Testis (tissue), 3 donors: ENCODE data around the gene PARK7. TPM values are rescaled to one million over a fixed set of nuclear protein-coding genes. Genes with fewer than 3 reads are reported as not detected.

Experiments
- DNase-seq: peaks from one replicate; pipeline ENCODE4 v3.0.0-alpha.2; 2019
- H3K27ac ChIP-seq, 2 donors: fragments of 200-600 bp; sonication (generic); one replicate each; pipeline ENCODE4 v1.5.1; 2019
- H3K27me3 ChIP-seq: fragments of 200-600 bp; sonication (generic); one replicate; pipeline ENCODE4 v1.5.1; 2019
- H3K36me3 ChIP-seq: fragments of 200-600 bp; sonication (generic); one replicate; pipeline ENCODE4 v1.5.1; 2017; ENCODE audit warnings: low read depth; ENCODE audit errors: missing control alignments
- H3K4me1 ChIP-seq: fragments of 200-600 bp; sonication (generic); one replicate; pipeline ENCODE4 v1.5.1; 2019
- H3K4me3 ChIP-seq, 2 donors: fragments of 200-600 bp; sonication (generic); one replicate each; pipeline ENCODE4 v1.5.1; 2017 to 2019
- H3K9me3 ChIP-seq: fragments of 200-600 bp; sonication (generic); one replicate; pipeline ENCODE4 v1.5.1; 2017
- CTCF ChIP-seq, 3 experiments: fragments of 450-650 bp in 2 of 3; fragments of 200-600 bp in 1 of 3; sonication (generic) in 1 of 3; IDR thresholded peaks; one replicate each; pipeline ENCODE4 v1.5.1; 2016 to 2019; ENCODE audit warnings: antibody characterized with exemption in 3 of 3, mild to moderate bottlenecking in 2 of 3, moderate library complexity in 1 of 3
- POLR2A ChIP-seq: fragments of 450-650 bp; IDR thresholded peaks from one replicate; pipeline ENCODE4 v1.6.1; 2017; ENCODE audit warnings: antibody characterized with exemption, mild to moderate bottlenecking, moderate library complexity
- WGBS, 2 donors: methylation state at CpG; one replicate each; pipeline ENCODE4 v1.1.5; 2018; 5-methylcytosine and 5-hydroxymethylcytosine counted together
- intact Hi-C: fragments of 100-400 bp; cut with DNase I; formaldehyde crosslinking; loops from one replicate; pipeline ENCODE4 v1.15.1; 2023; ENCODE audit warnings: low total_unique reads
- polyA plus RNA-seq: library from polyadenylated mRNA; stranded (reverse); fragments of 350-450 nt; fragmentation: Illumina TruSeq; extraction: RNeasy Lipid Tissue Mini Kit (QIAGEN cat#74804); gene quantifications from one replicate; pipeline ENCODE4 v1.2.3, GENCODE V29; 2014; ENCODE audit warnings: low read depth, low replicate concordance; ENCODE audit not compliant: insufficient read depth
- total RNA-seq, 2 donors: library from RNA; depleted of rRNA; stranded (reverse); fragments of >200 nt; gene quantifications; one replicate each; pipeline ENCODE4 v1.2.3, GENCODE V29; 2016

The PARK7 gene
- total and polyA plus RNA-seq, 3 donors from 2014 or later, result 110 to 281 (median 129) TPM

- Histone ChIP-seq H3K4me3 (no peak overlapping the region), H3K4me1 (no peaks in the 10 kb centered on the region), H3K27me3 (no peaks in the 10 kb centered on the region), H3K36me3 (no peaks in the 10 kb centered on the region), H3K27ac (no peak overlapping the region), H3K9me3 (no peaks in the 10 kb centered on the region)
- TF ChIP-seq POLR2A (no peak), CTCF (IDR thresholded peaks at IDR 0.05) (no peak)
- no peak for DNase-seq
- 93 to 100% methylated on average over 4 of the region's 4 CpGs for WGBS, 2 donors
- intact Hi-C loops, result no loop called here
Observed at GRCh38 chr1:7992885-7993284, 31.4 kb downstream of the PARK7 start.

- H3K27me3 ChIP-seq, result no peaks in the 10 kb centered on the region
- no peaks in the 10 kb centered on the region for H3K4me1 ChIP-seq
- H3K27ac ChIP-seq, result no peak overlapping the region
- WGBS, 2 donors, result 93 to 94% methylated on average over 18 to 19 of the region's 19 CpGs
- TF ChIP-seq POLR2A, result no peak
- no peak for TF ChIP-seq CTCF (IDR thresholded peaks at IDR 0.05)
- no peaks in the 10 kb centered on the region for H3K9me3 ChIP-seq
- no peak overlapping the region for H3K4me3 ChIP-seq
- no peaks in the 10 kb centered on the region for H3K36me3 ChIP-seq
- no peak for DNase-seq
- intact Hi-C loops, result no loop called here
Observed at GRCh38 chr1:7993593-7994479, 32.3 kb downstream of the PARK7 start.

- H3K4me1 ChIP-seq, result no peaks in the 10 kb centered on the region
- no peaks in the 10 kb centered on the region for H3K27me3 ChIP-seq
- no peaks in the 10 kb centered on the region for H3K36me3 ChIP-seq
- no peak overlapping the region for H3K27ac ChIP-seq
- no peaks in the 10 kb centered on the region for H3K9me3 ChIP-seq
- no peak overlapping the region for H3K4me3 ChIP-seq
- no peak for DNase-seq
- TF ChIP-seq POLR2A (no peak), CTCF (IDR thresholded peaks at IDR 0.05) (no peak)
- intact Hi-C loops, result no loop called here
- WGBS, 2 donors, result 94 to 100% methylated on average over 1 of the region's 1 CpG
Observed at GRCh38 chr1:7994827-7995226, 33.3 kb downstream of the PARK7 start.

GRCh38 chr1:7995437-7995836 is 33.9 kb downstream of the PARK7 start:
- Histone ChIP-seq H3K4me1 (no peaks in the 10 kb centered on the region), H3K27me3 (no peaks in the 10 kb centered on the region), H3K9me3 (no peaks in the 10 kb centered on the region), H3K27ac (no peak overlapping the region), H3K36me3 (no peaks in the 10 kb centered on the region), H3K4me3 (no peak overlapping the region)
- intact Hi-C loops, result no loop called here
- DNase-seq, result no peak
- WGBS, 2 donors, result 95% methylated on average over 5 of the region's 5 CpGs
- TF ChIP-seq CTCF (IDR thresholded peaks at IDR 0.05) (no peak), POLR2A (no peak)
